SK-N-SH treated with all-trans-retinoic acid at 6 μM for 48 hours (cell line): ENCODE data around the gene HDAC10.

ENCODE experiments used
- ZFP30 ChIP-seq: fragments of 450-650 bp; formaldehyde crosslinking; IDR thresholded peaks from 2 replicates; pipeline ENCODE4 v1.5.0; 2022; ENCODE audit warnings: mild to moderate bottlenecking, moderate library complexity
- ZNF565 ChIP-seq: fragments of 450-650 bp; formaldehyde crosslinking; conservative IDR thresholded peaks from 2 replicates; pipeline ENCODE4 v1.5.0; 2020; ENCODE audit warnings: low read depth, mild to moderate bottlenecking, moderate library complexity
- TF ChIP-seq, protein P1 (sequence below): fragments of 250-450 bp; sonication (Bioruptor Pico); IDR thresholded peaks from 2 replicates; pipeline ENCODE4 v1.8.0; 2020; ENCODE audit warnings: mild to moderate bottlenecking, moderate library complexity, borderline replicate concordance

DNA sequence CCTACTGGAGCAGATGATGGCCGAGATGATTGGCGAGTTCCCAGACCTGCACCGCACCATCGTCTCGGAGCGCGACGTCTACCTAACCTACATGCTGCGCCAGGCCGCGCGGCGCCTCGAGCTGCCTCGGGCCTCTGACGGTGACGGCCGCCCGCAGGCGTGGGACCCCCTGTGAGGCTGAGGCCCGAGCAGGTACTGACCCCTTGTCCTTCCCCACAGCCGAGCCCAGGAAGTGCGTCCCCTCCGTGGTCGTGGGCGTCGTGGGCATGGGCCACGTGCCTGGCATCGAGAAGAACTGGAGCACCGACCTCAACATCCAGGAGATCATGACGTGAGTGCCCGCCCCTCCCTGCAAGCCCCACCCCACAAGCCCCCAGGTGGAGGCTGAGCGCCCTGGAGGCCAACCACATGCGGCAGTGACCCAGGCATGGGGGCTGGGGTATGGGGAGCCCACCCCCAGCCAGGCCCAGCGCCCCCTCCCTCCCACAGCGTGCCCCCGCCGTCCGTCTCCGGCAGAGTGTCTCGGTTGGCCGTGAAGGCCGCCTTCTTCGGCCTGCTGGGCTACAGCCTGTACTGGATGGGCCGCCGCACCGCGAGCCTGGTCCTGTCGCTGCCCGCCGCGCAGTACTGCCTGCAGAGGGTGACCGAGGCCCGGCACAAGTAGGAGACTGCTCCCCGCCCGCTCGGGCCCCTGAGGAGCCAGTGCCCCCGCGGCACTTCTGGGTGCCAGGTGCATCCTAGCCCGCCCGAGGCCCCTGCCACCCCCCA, 53.0 kb downstream of the HDAC10 start:
- TF ChIP-seq ZFP30: no peak
- no peak for TF ChIP-seq ZNF565 (CRISPR knock-in tag)
- TF ChIP-seq, protein P1, sequence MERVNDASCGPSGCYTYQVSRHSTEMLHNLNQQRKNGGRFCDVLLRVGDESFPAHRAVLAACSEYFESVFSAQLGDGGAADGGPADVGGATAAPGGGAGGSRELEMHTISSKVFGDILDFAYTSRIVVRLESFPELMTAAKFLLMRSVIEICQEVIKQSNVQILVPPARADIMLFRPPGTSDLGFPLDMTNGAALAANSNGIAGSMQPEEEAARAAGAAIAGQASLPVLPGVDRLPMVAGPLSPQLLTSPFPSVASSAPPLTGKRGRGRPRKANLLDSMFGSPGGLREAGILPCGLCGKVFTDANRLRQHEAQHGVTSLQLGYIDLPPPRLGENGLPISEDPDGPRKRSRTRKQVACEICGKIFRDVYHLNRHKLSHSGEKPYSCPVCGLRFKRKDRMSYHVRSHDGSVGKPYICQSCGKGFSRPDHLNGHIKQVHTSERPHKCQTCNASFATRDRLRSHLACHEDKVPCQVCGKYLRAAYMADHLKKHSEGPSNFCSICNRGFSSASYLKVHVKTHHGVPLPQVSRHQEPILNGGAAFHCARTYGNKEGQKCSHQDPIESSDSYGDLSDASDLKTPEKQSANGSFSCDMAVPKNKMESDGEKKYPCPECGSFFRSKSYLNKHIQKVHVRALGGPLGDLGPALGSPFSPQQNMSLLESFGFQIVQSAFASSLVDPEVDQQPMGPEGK (CRISPR knock-in tag): no peak
